AG09319 (cell line): ENCODE results near the gene BLOC1S3.

Experiments
- DNase-seq: peaks from one replicate; pipeline ENCODE4 v3.0.0-alpha.2; 2010; ENCODE audit warnings: low read depth; ENCODE audit errors: extremely low read depth
- TF ChIP-seq, protein P1 (sequence below): IDR thresholded peaks from 2 replicates; pipeline ENCODE4 v1.5.1; 2011; ENCODE audit warnings: low read depth, mild to moderate bottlenecking, inconsistent platforms, low read length, moderate library complexity

Gene BLOC1S3

GRCh38 chr19:45136507-45137178 is 41.9 kb upstream of the BLOC1S3 start:
- TF ChIP-seq, protein P1, sequence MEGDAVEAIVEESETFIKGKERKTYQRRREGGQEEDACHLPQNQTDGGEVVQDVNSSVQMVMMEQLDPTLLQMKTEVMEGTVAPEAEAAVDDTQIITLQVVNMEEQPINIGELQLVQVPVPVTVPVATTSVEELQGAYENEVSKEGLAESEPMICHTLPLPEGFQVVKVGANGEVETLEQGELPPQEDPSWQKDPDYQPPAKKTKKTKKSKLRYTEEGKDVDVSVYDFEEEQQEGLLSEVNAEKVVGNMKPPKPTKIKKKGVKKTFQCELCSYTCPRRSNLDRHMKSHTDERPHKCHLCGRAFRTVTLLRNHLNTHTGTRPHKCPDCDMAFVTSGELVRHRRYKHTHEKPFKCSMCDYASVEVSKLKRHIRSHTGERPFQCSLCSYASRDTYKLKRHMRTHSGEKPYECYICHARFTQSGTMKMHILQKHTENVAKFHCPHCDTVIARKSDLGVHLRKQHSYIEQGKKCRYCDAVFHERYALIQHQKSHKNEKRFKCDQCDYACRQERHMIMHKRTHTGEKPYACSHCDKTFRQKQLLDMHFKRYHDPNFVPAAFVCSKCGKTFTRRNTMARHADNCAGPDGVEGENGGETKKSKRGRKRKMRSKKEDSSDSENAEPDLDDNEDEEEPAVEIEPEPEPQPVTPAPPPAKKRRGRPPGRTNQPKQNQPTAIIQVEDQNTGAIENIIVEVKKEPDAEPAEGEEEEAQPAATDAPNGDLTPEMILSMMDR = no peak
- DNase-seq = no peak

DNA sequence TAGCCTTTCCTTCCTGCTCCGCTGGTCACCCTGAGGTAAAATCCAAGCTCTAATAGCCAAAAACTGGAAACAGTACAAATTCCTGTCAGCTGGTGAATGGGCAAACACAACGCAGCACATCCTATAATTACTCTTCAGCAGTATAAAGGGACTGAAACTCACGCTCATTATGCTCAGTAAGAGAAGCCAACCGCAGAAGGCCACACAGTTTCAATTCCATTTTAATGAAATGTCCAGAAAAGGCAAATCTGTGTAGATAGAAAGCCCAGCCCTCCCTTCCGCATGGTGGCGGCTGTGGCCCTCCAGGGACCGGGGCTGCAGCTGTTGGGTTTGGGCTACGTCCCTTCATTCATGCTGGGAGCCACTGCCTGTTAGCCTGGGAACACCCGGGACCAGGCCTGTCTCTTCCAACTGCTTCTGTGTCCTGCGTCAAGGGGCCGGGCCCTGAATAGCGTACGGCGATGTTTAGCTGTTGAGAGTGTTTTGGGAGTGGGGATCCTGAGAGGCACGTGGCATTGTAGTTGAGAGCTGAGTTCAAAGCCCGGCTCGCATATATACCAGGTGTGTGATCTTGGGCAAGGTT is 41.3 kb upstream of the BLOC1S3 start:
- DNase-seq = no peak
- TF ChIP-seq, protein P1 = no peak

DNA sequence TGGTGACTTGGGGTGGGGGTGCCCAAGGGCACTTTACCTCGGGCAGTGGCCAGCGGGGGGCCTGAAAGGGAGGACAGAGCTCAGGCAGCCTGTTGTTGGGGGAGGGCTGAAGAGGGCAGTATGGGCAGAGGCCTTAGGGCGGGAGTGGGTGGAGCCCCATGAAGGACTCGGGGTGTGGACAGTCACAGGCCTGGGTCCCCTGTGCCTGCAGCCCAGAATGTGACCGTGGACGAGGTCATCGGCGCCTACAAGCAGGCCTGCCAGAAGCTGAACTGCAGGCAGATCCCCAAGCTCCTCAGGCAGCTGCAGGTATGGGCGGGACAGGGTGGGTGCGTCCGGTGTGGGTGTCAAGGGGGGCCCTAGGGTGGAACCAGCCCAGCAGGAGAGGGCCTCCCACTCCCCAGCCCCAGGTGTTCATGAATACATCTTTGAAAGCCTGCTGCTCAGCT is 40.3 kb upstream of the BLOC1S3 start:
- TF ChIP-seq, protein P1 = no peak
- no peak for DNase-seq

DNA sequence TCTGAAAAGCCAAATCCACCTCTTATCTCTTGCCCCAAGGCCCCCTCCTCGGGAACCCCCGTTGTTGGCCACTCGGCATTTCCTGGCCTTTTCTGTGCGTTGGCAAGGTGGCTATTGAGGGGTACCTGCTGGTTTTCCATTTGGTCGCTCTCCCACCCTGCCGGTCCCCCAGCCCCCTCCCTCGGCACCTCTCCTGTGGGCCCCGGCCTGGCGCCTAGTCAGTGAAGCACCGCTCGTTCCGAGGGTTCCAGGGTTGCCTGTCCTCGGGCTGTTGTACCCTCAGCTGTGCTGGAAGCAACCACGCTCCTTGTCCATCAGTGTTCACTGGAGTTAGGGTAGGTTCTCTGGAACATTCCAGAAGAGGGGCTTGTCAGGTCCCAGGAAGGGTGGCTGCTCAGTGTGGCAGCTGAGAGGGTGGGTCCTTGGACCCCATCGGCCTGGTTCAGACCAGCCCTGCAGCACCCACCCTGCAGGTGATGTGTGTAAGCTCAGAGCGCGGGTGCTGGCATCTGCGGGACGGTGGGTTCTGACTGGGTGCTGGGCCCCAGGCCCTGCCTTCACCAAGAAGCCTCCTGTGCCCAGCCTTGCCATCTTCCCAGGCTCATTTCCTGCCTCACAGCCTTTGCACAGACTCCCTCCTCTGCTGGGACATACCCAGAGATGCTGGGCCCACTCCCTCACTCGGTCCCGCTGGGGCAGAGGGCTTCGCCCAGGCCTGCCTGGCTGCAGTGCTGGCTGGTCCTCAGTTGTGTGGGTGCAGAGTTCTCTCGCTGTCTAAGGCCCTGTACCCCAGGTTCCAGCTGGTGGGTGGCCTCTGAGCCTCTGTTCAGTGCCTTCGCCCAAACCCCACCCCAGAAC is 39.1 kb upstream of the BLOC1S3 start:
- DNase-seq = no peak
- TF ChIP-seq, protein P1 = no peak

GRCh38 chr19:45140144-45140503 is 38.5 kb upstream of the BLOC1S3 start:
- TF ChIP-seq, protein P1 = no peak
- DNase-seq = no peak

- TF ChIP-seq, protein P1 = no peak
- DNase-seq = no peak
Measured at GRCh38 chr19:45140533-45140932, 38.1 kb upstream of the BLOC1S3 start.

- no peak for DNase-seq
- TF ChIP-seq, protein P1 = no peak
Measured at GRCh38 chr19:45141203-45141900, 37.2 kb upstream of the BLOC1S3 start.
